Activated T-cell treated with anti-CD3 and anti-CD28 coated beads, Interleukin-2, amount 50 U/mL, for 48 hours (primary cell): Measurements from ENCODE around the gene SYT10.
"Not testable (repeated sequence)": the region's sequence is repeated elsewhere in the genome, so short reads cannot be mapped to it uniquely, and the experiment has no call there.

Experiments used
- DNase-seq, 2 experiments: peaks; one replicate each; pipeline ENCODE4 v3.0.0-alpha.2; 2020

Gene SYT10

DNA sequence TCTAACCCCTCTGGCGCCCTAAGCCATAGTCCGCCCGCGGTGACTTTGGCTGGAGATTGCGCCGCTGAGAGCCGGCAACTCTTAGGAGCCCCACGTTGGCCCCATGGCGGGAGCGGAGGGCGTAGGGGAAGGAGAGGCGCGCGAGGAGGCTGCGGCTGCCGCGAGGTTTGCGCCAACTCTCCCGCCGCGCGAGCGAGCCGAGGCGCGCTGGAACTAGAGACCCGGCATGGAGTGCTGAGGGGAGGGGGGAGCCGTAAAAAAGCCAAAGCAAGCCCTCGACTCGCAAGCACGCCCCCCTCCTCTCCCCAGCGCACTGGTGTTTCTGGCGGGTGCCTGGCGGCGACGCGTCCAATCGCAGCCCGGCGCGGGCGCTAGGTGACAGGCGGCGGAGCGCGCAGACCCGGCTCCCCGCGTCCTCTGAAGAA is at the start of gene SYT10:
Gene SYT10, minus strand, starts transcription at position 233 of the 425 bp plus-strand sequence. CDS start 297 bp downstream, outside the sequence.
- DNase-seq: peak in 1 of 2 experiments; percentile 15

- DNase-seq: no peak
These were observed 48.4 kb upstream of the SYT10 start for GRCh38 chr12:33488036-33488435.

DNA sequence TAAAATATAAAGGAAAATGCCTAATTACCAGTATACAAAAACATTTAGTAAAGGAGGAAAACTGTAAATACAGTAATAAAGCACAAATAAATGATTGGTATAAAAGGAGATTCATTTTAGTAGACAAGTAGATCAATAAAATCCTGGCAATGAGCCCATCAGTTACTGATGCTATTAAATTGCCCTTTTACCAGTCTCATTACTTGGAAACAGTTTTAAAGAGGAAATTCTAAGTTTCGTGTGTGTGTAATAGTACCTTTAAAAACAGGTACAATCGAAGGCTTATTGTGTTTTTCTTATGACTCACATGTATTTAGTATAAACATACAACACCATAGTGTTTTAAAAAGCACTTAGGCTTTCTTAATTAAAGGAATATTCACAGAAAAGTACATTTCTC is 46.4 kb upstream of the SYT10 start:
- no peak for DNase-seq

DNA sequence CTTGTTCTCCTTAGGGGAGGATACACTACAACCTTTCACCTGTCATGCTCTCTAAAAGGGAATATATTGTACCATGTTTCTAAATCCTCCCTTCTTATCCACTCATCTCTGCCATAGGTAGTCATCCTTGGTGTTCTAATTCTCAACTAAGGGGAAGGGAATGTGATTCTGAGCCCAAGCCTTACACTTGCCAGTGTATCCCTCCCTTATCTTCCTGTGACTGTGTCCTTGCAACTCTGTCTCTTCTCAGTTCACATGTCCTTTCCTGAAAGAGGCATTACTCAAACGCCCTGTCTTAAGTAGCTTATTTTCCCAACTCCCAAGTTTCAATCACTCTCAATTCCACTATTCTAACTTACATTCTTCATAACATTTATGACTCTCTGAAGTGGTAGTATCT is 44.5 kb upstream of the SYT10 start:
- DNase-seq: no peak

GRCh38 chr12:33480366-33480765 is 40.7 kb upstream of the SYT10 start:
- no peak for DNase-seq

- DNase-seq: no peak
These were observed 36.4 kb upstream of the SYT10 start for GRCh38 chr12:33476058-33476457.

DNA sequence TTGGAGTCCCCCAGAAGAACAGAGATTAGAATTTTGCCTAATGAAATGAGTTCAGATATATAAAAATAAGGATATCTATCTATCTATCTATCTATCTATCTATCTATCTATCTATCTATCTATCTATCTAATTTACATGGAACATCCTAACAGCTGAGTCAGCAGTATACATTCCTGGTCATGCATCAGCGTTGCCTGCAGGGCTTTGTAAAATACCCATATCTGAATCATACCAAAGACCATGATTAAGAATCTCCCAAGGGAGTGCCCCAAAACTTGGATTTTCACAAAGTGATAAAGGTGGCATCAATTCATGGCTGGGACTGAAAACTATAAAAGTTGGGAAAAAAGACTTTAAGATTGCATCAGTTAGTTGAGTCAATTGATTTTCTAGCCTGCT is 32.7 kb upstream of the SYT10 start:
- DNase-seq: no peak

- no peak for DNase-seq
These were observed 15.5 kb upstream of the SYT10 start for GRCh38 chr12:33455096-33455495.

- no peak for DNase-seq
These were observed 10.9 kb upstream of the SYT10 start for GRCh38 chr12:33450480-33450879.

- no peak for DNase-seq
These were observed 858 bp upstream of the SYT10 start for GRCh38 chr12:33440477-33440876.

DNA sequence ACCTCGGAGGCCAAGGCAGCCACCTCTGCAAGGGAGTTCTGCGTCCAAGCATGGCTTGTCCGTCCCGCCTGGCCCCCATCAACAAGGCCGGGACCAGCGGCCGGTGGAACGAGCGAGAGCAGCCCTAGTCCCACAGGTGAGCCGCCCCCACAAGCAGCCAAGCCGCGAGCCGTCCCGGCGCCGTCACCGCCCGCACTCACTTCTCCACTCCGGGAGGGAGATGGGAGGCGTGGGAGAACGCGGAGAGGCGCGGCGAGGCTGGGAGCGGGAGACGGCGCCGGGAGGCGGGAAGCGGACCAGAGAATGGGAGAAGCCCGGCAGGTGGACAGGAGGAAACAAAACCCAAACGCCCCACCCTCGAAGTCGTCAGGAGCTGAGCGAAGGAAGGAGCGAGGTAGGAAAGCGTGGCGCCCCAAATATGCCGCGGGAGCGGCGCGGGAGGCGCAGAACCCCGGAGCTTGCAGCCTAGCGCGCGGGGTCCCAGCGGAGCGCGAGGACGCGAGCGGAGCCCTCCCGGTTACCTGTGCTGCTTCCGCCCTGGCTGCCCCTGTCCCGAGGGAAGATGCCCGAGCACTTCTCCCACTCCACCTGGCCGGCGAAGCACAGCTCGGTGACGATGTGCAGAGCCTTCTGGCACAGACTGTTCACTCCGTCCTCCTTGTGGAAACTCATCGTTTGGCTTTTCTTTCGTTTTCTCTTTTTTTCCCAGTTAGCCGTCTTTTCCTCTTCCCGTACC is 600 bp downstream of the SYT10 start:
- peak; percentile 16 to 19 for DNase-seq

GRCh38 chr12:33438025-33438772 is 1.4 kb downstream of the SYT10 start:
- no peak for DNase-seq

DNA sequence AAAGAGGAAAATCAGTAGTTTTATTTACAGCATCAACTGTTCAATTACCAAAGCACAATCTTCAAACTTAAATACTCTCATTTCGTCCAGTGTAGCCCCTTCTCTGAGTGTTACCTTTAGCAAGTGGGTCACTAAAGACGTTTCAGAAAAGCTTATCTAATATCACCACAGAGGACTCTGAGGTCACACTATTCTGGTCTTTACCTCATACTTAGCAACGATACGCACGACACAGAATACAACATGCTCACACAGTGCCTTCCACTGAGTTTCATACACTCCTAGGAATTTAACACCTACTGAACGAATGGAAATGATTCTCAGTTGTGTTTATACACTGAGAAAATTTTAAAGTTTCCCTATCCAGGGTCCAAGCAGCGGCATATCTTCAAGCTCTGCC is 2.0 kb downstream of the SYT10 start:
- no peak for DNase-seq

DNA sequence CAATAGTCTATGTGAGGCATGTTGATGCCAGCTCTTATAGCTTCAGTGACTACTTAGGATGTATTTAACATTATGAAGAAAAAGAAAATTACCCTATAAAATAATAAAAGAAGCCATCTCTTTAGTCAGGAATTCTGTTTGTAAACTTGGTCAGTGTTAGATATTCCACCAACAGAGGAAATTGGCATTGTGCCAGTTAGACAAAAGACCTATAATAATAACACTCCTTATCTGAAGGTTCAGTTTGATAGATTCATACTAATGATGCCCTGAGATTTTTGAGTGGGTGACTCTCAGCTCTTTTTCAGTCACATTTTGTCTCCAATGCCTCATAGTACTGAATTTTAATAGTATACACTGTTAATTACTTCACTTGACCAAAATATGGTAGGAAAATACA is 6.6 kb downstream of the SYT10 start:
- no peak for DNase-seq

GRCh38 chr12:33431648-33432047 is 8.0 kb downstream of the SYT10 start:
- DNase-seq: no peak

GRCh38 chr12:33429468-33429867 is 10.2 kb downstream of the SYT10 start:
- DNase-seq: no peak

GRCh38 chr12:33427071-33427470 is 12.5 kb downstream of the SYT10 start:
- no peak for DNase-seq

GRCh38 chr12:33423706-33424105 is 15.9 kb downstream of the SYT10 start:
- DNase-seq: no peak

GRCh38 chr12:33412410-33412809 is 27.2 kb downstream of the SYT10 start:
- DNase-seq: not testable (repeated sequence)

- no peak for DNase-seq
These were observed 56.1 kb downstream of the SYT10 start for GRCh38 chr12:33383503-33383902.

DNA sequence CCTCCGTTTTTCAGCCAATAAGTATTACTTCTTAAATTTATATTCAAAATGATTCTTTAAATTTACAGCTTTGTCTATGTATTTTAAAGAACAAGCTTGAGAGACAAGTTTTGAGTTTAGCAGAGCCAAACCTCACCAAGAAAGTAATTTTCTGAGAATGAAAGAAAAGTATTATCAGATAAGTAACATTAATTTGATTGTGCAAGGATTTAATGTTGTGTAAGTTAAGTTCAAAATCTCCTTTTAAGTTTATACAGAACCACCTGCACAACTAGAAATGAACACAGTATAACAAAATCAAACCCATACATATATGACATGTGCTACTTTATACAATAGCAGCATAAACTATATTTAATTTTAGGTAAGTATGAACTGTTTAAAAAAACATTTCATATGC is 63.5 kb downstream of the SYT10 start:
- DNase-seq: no peak

GRCh38 chr12:33370318-33370717 is 69.3 kb downstream of the SYT10 start:
- no peak for DNase-seq

- no peak for DNase-seq
These were observed 82.4 kb downstream of the SYT10 start for GRCh38 chr12:33357181-33357580.

DNA sequence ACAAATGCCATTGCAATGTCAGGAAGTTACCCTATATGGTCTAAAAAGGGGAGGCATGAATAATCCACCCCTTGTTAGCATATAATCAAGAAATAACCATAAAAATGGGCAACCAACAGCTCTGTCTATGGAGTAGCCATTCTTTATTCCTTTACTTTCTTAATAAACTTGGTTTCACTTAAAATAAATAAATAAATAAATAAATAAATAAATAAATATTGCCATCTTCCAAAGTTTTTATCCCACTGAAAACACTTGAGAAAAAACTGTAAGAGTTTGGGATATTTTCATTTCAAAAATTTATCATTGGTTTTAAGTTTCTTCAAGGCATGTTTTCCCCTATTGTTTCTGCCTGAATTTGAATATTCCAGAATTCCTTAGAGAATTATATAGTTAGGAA is 89.8 kb downstream of the SYT10 start:
- DNase-seq: no peak
